ENCODE measurements around the gene KCNAB1. TPM values are rescaled to one million over a fixed set of nuclear protein-coding genes. Genes with fewer than 3 reads are reported as not detected.
"Not testable (repeated sequence)": the region's sequence is repeated elsewhere in the genome, so short reads cannot be mapped to it uniquely, and the experiment has no call there.

The KCNAB1 gene
- total RNA-seq, 1 experiment from 2014 or later: not detected

GRCh38 chr3:156226676-156227420, 106.5 kb downstream of the KCNAB1 start:
- no peaks in the 10 kb centered on the region for H3F3A ChIP-seq (ENCODE audit: low read length, unreplicated experiment)
- H3K27me3 ChIP-seq (ENCODE audit: low read length): peaks cover 23% of the 10 kb centered on the region
- no peak overlapping the region for H3K4me3 ChIP-seq (ENCODE audit: low read length)
- ChIA-PET POLR2A (ENCODE audit: unreplicated experiment) (interaction anchor here (0.6 kb wide), 1 partner anchor 110 kb away, joined by 4 read pairs; no protein-coding TSS in a partner anchor), CTCF (no interaction called here)
- H3K9ac ChIP-seq (ENCODE audit: low read length): no peak overlapping the region
- DNase-seq (no peak), ATAC-seq (no peak)
- no peaks in the 10 kb centered on the region for H3K79me2 ChIP-seq (ENCODE audit: low read length)
- BruUV-seq (replicated peaks): no TSS peak
- H3K9me2 ChIP-seq (replicated peaks; ENCODE audit: low read length): no peaks in the 10 kb centered on the region
- H3K9me3 ChIP-seq (ENCODE audit: low read length): no peaks in the 10 kb centered on the region
- no peaks in the 10 kb centered on the region for H3K4me1 ChIP-seq (ENCODE audit: insufficient read depth, low read length)
- no peak for TF ChIP-seq CTCF (conservative IDR thresholded peaks at IDR 0.05; ENCODE audit: low read depth, low read length)
- TF ChIP-seq EZH2phosphoT487 (IDR thresholded peaks at IDR 0.05; ENCODE audit: borderline replicate concordance, low read length): no peak
- no peak for TF ChIP-seq EZH2 (IDR thresholded peaks at IDR 0.05; ENCODE audit: low read length, unreplicated experiment)
- no peaks in the 10 kb centered on the region for H3K36me3 ChIP-seq (ENCODE audit: low read depth, low read length)
- intact Hi-C loops (cut with micrococcal nuclease): no loop called here
- no peak overlapping the region for H3K4me2 ChIP-seq (ENCODE audit: low read length)
- no peaks in the 10 kb centered on the region for H4K20me1 ChIP-seq (ENCODE audit: low read length)
- no peak overlapping the region for H2AFZ ChIP-seq (ENCODE audit: low read length)
- no peak overlapping the region for H3K27ac ChIP-seq (ENCODE audit: low read length)

- Histone ChIP-seq H3K27ac (ENCODE audit: low read length) (no peak overlapping the region), H3K4me1 (ENCODE audit: insufficient read depth, low read length) (no peaks in the 10 kb centered on the region), H3K9me3 (ENCODE audit: low read length) (no peaks in the 10 kb centered on the region), H3F3A (ENCODE audit: low read length, unreplicated experiment) (no peaks in the 10 kb centered on the region), H3K36me3 (ENCODE audit: low read depth, low read length) (no peaks in the 10 kb centered on the region), H3K9ac (ENCODE audit: low read length) (no peak overlapping the region), H3K79me2 (ENCODE audit: low read length) (no peaks in the 10 kb centered on the region), H3K4me2 (ENCODE audit: low read length) (no peak overlapping the region), H3K4me3 (ENCODE audit: low read length) (no peak overlapping the region), H4K20me1 (ENCODE audit: low read length) (no peaks in the 10 kb centered on the region), H2AFZ (ENCODE audit: low read length) (no peak overlapping the region), H3K27me3 (ENCODE audit: low read length) (peaks cover 23% of the 10 kb centered on the region), H3K9me2 (replicated peaks; ENCODE audit: low read length) (no peaks in the 10 kb centered on the region)
- intact Hi-C loops (cut with micrococcal nuclease): no loop called here
- BruUV-seq (replicated peaks): no TSS peak
- CTCF ChIA-PET: no interaction called here
- TF ChIP-seq CTCF (conservative IDR thresholded peaks at IDR 0.05; ENCODE audit: low read depth, low read length) (no peak), EZH2phosphoT487 (IDR thresholded peaks at IDR 0.05; ENCODE audit: borderline replicate concordance, low read length) (no peak), EZH2 (IDR thresholded peaks at IDR 0.05; ENCODE audit: low read length, unreplicated experiment) (no peak)
- POLR2A ChIA-PET (ENCODE audit: unreplicated experiment): no interaction called here
- DNase-seq (no peak), ATAC-seq (no peak)
These were observed 107.3 kb downstream of the KCNAB1 start for GRCh38 chr3:156227704-156228103.

- TF ChIP-seq CTCF (conservative IDR thresholded peaks at IDR 0.05; ENCODE audit: low read depth, low read length) (no peak), EZH2phosphoT487 (IDR thresholded peaks at IDR 0.05; ENCODE audit: borderline replicate concordance, low read length) (no peak)
- intact Hi-C loops (cut with micrococcal nuclease): no loop called here
- peak; percentile 37 for ATAC-seq
- Histone ChIP-seq H3K79me2 (ENCODE audit: low read length) (no peaks in the 10 kb centered on the region), H3K27me3 (ENCODE audit: low read length) (peaks cover 23% of the 10 kb centered on the region), H3K9ac (ENCODE audit: low read length) (no peak overlapping the region), H3K4me3 (ENCODE audit: low read length) (no peak overlapping the region), H4K20me1 (ENCODE audit: low read length) (no peaks in the 10 kb centered on the region), H3F3A (ENCODE audit: low read length, unreplicated experiment) (no peaks in the 10 kb centered on the region), H3K4me2 (ENCODE audit: low read length) (no peak overlapping the region), H3K4me1 (ENCODE audit: insufficient read depth, low read length) (no peaks in the 10 kb centered on the region), H3K9me2 (replicated peaks; ENCODE audit: low read length) (no peaks in the 10 kb centered on the region), H3K36me3 (ENCODE audit: low read depth, low read length) (no peaks in the 10 kb centered on the region), H3K9me3 (ENCODE audit: low read length) (no peaks in the 10 kb centered on the region), H2AFZ (ENCODE audit: low read length) (no peak overlapping the region), H3K27ac (ENCODE audit: low read length) (no peak overlapping the region)
- ChIA-PET POLR2A (ENCODE audit: unreplicated experiment) (no interaction called here), CTCF (no interaction called here)
- peak; percentile 30 for DNase-seq
- BruUV-seq (replicated peaks): no TSS peak
These were observed 110.0 kb downstream of the KCNAB1 start for GRCh38 chr3:156230278-156230900.

GRCh38 chr3:156231221-156231620, 110.8 kb downstream of the KCNAB1 start:
- BruUV-seq (replicated peaks); H3K27ac ChIP-seq (ENCODE audit: low read length); intact Hi-C loops (cut with micrococcal nuclease); POLR2A ChIA-PET (ENCODE audit: unreplicated experiment); H3K4me3 ChIP-seq (ENCODE audit: low read length); H3K79me2 ChIP-seq (ENCODE audit: low read length); H2AFZ ChIP-seq (ENCODE audit: low read length); CTCF ChIA-PET; ATAC-seq; H3F3A ChIP-seq (ENCODE audit: low read length, unreplicated experiment); H3K4me1 ChIP-seq (ENCODE audit: insufficient read depth, low read length); H3K36me3 ChIP-seq (ENCODE audit: low read depth, low read length); H3K9me2 ChIP-seq (replicated peaks; ENCODE audit: low read length); DNase-seq; H3K9me3 ChIP-seq (ENCODE audit: low read length); H4K20me1 ChIP-seq (ENCODE audit: low read length); H3K9ac ChIP-seq (ENCODE audit: low read length); H3K4me2 ChIP-seq (ENCODE audit: low read length): not testable (repeated sequence)
- H3K27me3 ChIP-seq (ENCODE audit: low read length): peaks cover 25% of the 10 kb centered on the region

All from PC-3 (cell line).